IMR-90 (cell line): ENCODE data around the gene CAP2. TPM values are rescaled to one million over a fixed set of nuclear protein-coding genes. Genes with fewer than 3 reads are reported as not detected.

Experiments
- ATAC-seq: fragments of 200-7000 bp; cut with Tn5 transposase; 2 replicates; pipeline ENCODE4 v1.9.1; 2020; ENCODE audit warnings: low read depth, mild to moderate bottlenecking, moderate library complexity
- BruUV-seq: library from RNA; stranded (reverse); fragments of 400-500 nt; replicated peaks from 2 replicates; lab custom pipeline; 2021; lab: Mats Ljungman, UMichigan
- CTCF ChIA-PET: fragments of 300-600 bp; formaldehyde crosslinking; extraction: SDS; loops from one replicate; lab custom pipeline; 2021; ENCODE audit warnings: antibody characterized with exemption; lab: Yijun Ruan, JAX
- POLR2A ChIA-PET: fragments of 300-600 bp; sonication (Branson Sonifier 250); formaldehyde crosslinking; loops from one replicate; lab custom pipeline; 2022; ENCODE audit warnings: antibody characterized with exemption; ENCODE audit not compliant: unreplicated experiment; lab: Charles Lee
- DNase-seq: peaks from one replicate; pipeline ENCODE4 v3.0.0; 2013
- H2AFZ ChIP-seq: replicated peaks from 2 replicates; pipeline ENCODE3; 2013; ENCODE audit warnings: low read length, mild to moderate bottlenecking; ENCODE audit not compliant: poor library complexity
- H2AK5ac ChIP-seq: 2 replicates; pipeline ENCODE4 v1.6.1; 2013; ENCODE audit warnings: low read depth, low read length, inconsistent platforms
- H2AK9ac ChIP-seq: replicated peaks from 2 replicates; pipeline ENCODE3; 2013; ENCODE audit warnings: mild to moderate bottlenecking, low read depth, low read length, moderate library complexity; ENCODE audit not compliant: poor library complexity
- H2BK120ac ChIP-seq: 2 replicates; pipeline ENCODE4 v1.6.1; 2013; ENCODE audit warnings: low read depth, low read length, inconsistent platforms
- H2BK15ac ChIP-seq: 3 replicates; pipeline ENCODE4 v1.6.1; 2013; ENCODE audit warnings: low read depth, low read length, inconsistent platforms
- H2BK20ac ChIP-seq: 2 replicates; pipeline ENCODE4 v1.6.1; 2013; ENCODE audit warnings: low read depth, mild to moderate bottlenecking, inconsistent platforms, low read length, moderate library complexity
- H2BK5ac ChIP-seq: 2 replicates; pipeline ENCODE4 v1.6.1; 2013; ENCODE audit warnings: mild to moderate bottlenecking, low read depth, low read length, inconsistent platforms; ENCODE audit not compliant: poor library complexity, severe bottlenecking
- H3K14ac ChIP-seq: replicated peaks from 2 replicates; pipeline ENCODE4 v1.6.1; 2013; ENCODE audit warnings: low read depth, low read length, inconsistent platforms
- H3K18ac ChIP-seq: 2 replicates; pipeline ENCODE4 v1.6.1; 2013; ENCODE audit warnings: low read depth, low read length, control low read depth
- H3K23ac ChIP-seq: 2 replicates; pipeline ENCODE4 v1.6.1; 2013; ENCODE audit warnings: low read depth, low read length, inconsistent platforms
- H3K27ac ChIP-seq: 2 replicates; pipeline ENCODE4 v1.5.1; 2013; ENCODE audit warnings: mild to moderate bottlenecking, control low read depth, low read length; ENCODE audit not compliant: insufficient read depth
- H3K27me3 ChIP-seq: 2 replicates; pipeline ENCODE4 v1.6.1; 2013; ENCODE audit warnings: low read length; ENCODE audit not compliant: control insufficient read depth, insufficient read depth
- H3K36me3 ChIP-seq: 2 replicates; pipeline ENCODE4 v1.6.1; 2013; ENCODE audit warnings: low read length, mixed read lengths; ENCODE audit not compliant: control insufficient read depth, insufficient read depth
- H3K4ac ChIP-seq: 2 replicates; pipeline ENCODE4 v1.6.1; 2013; ENCODE audit warnings: low read depth, low read length, inconsistent platforms
- H3K4me1 ChIP-seq: 2 replicates; pipeline ENCODE4 v1.6.1; 2013; ENCODE audit warnings: low read length, mixed read lengths; ENCODE audit not compliant: control insufficient read depth, insufficient read depth
- H3K4me2 ChIP-seq: 2 replicates; pipeline ENCODE4 v1.6.1; 2013; ENCODE audit warnings: low read depth, mild to moderate bottlenecking, control low read depth, low read length, moderate library complexity
- H3K4me3 ChIP-seq: 2 replicates; pipeline ENCODE4 v1.5.1; 2013; ENCODE audit warnings: low read depth, mild to moderate bottlenecking, control low read depth, low read length, moderate library complexity; ENCODE audit not compliant: insufficient read depth
- H3K56ac ChIP-seq: 2 replicates; pipeline ENCODE4 v1.6.1; 2013; ENCODE audit warnings: low read length, inconsistent platforms; ENCODE audit not compliant: insufficient read depth; ENCODE audit errors: extremely low read depth
- H3K79me1 ChIP-seq, 2 experiments: 2 replicates each; pipeline ENCODE4 v1.6.1; 2013; ENCODE audit warnings: low read length in 2 of 2, inconsistent platforms in 1 of 2, low read depth in 1 of 2
- H3K9ac ChIP-seq: 2 replicates; pipeline ENCODE4 v1.6.1; 2013; ENCODE audit warnings: low read depth, low read length, control low read depth
- H3K9me1 ChIP-seq: 2 replicates; pipeline ENCODE4 v1.6.1; 2013; ENCODE audit warnings: low read length, inconsistent platforms; ENCODE audit not compliant: insufficient read depth
- H3K9me3 ChIP-seq: 2 replicates; pipeline ENCODE4 v1.6.1; 2013; ENCODE audit warnings: low read length; ENCODE audit not compliant: control insufficient read depth, insufficient read depth
- H4K20me1 ChIP-seq: 2 replicates; pipeline ENCODE4 v1.6.1; 2013; ENCODE audit warnings: low read length, inconsistent platforms; ENCODE audit not compliant: insufficient read depth
- H4K5ac ChIP-seq: 2 replicates; pipeline ENCODE4 v1.6.1; 2013; ENCODE audit warnings: mild to moderate bottlenecking, low read depth, low read length, control low read depth
- H4K8ac ChIP-seq, 2 experiments: 2 replicates each; pipeline ENCODE4 v1.6.1; 2013; ENCODE audit warnings: low read depth in 2 of 2, low read length in 2 of 2, control low read depth in 1 of 2, inconsistent platforms in 1 of 2
- H4K91ac ChIP-seq: 2 replicates; pipeline ENCODE4 v1.6.1; 2013; ENCODE audit warnings: low read depth, low read length, inconsistent platforms; ENCODE audit not compliant: insufficient read depth
- BHLHE40 ChIP-seq: fragments of 150-350 bp; IDR thresholded peaks from 2 replicates; pipeline ENCODE4 v1.6.1; 2016; ENCODE audit warnings: mild to moderate bottlenecking, low read depth, low read length
- CHD1 ChIP-seq: IDR thresholded peaks from 2 replicates; pipeline ENCODE4 v1.6.1; 2012; ENCODE audit warnings: low read depth, low read length, improper control_type of control experiment
- MAFK ChIP-seq: IDR thresholded peaks from 2 replicates; pipeline ENCODE4 v1.6.1; 2012; ENCODE audit warnings: low read depth, low read length, improper control_type of control experiment
- MAZ ChIP-seq: IDR thresholded peaks from 2 replicates; pipeline ENCODE4 v1.6.1; 2012; ENCODE audit warnings: low read depth, mild to moderate bottlenecking, low read length, improper control_type of control experiment, moderate library complexity, borderline replicate concordance
- NFE2L2 ChIP-seq: fragments of 150-350 bp; IDR thresholded peaks from 2 replicates; pipeline ENCODE4 v1.6.1; 2016; ENCODE audit warnings: low read depth, mild to moderate bottlenecking, low read length
- POLR2A ChIP-seq: IDR thresholded peaks from 2 replicates; pipeline ENCODE4 v1.6.1; 2012; ENCODE audit warnings: mild to moderate bottlenecking, low read depth, low read length
- RAD21 ChIP-seq: IDR thresholded peaks from 2 replicates; pipeline ENCODE4 v1.6.1; 2012; ENCODE audit warnings: low read length, improper control_type of control experiment
- SMC3 ChIP-seq: fragments of 150-350 bp; IDR thresholded peaks from 2 replicates; pipeline ENCODE4 v1.6.1; 2016; ENCODE audit warnings: low read depth, mild to moderate bottlenecking, antibody characterized with exemption, low read length, moderate library complexity
- WGBS, 2 experiments: methylation state at CpG; one replicate each; pipeline versions ENCODE4 v1.1.5 to v1.1.7; 2013; ENCODE audit warnings: missing lambda C conversion rate in 2 of 2; ENCODE audit not compliant: insufficient read length in 1 of 2; ENCODE audit errors: extremely low coverage in 2 of 2; 5-methylcytosine and 5-hydroxymethylcytosine counted together
- dilution Hi-C: fragments of 300-500 bp; cut with HindIII; formaldehyde crosslinking; loops from one replicate; pipeline ENCODE4 v1.14.3; 2018; ENCODE audit warnings: low sequenced_read_pairs; ENCODE audit not compliant: unreplicated experiment
- in situ Hi-C: fragments of 300-500 bp; cut with MboI; formaldehyde crosslinking; loops from 3 replicates; pipeline ENCODE4 v1.14.3; 2019; ENCODE audit warnings: low sequenced_read_pairs, inconsistent platforms, mixed read lengths
- intact Hi-C: fragments of 100-400 bp; cut with micrococcal nuclease; formaldehyde crosslinking; loops from 2 replicates; pipeline ENCODE4 v1.10.0; 2022
- polyA plus RNA-seq, 3 experiments: library from polyadenylated mRNA; depleted of rRNA; stranded (reverse); fragments of >200 nt; gene quantifications; 2 replicates each; pipeline ENCODE4 v1.2.3, GENCODE V29; 2012; ENCODE audit warnings: low replicate concordance in 1 of 3
- total RNA-seq: library from RNA; depleted of rRNA; stranded (reverse); fragments of >200 nt; gene quantifications from 2 replicates; pipeline ENCODE4 v1.2.3, GENCODE V29; 2012
- TF ChIP-seq, protein P1 (sequence below): fragments of 150-350 bp; IDR thresholded peaks from 2 replicates; pipeline ENCODE4 v1.6.1; 2017; ENCODE audit warnings: mild to moderate bottlenecking, antibody characterized with exemption, low read length, low read depth
- TF ChIP-seq, protein P2 (sequence below): conservative IDR thresholded peaks from 2 replicates; pipeline ENCODE4 v1.5.1; 2012; ENCODE audit warnings: mild to moderate bottlenecking, low read depth, low read length, improper control_type of control experiment

CAP2 gene
- total and polyA plus RNA-seq, 2 of the 4 experiments (the other 2 are of a cell fraction), result 14.5 to 27.5 TPM

DNA sequence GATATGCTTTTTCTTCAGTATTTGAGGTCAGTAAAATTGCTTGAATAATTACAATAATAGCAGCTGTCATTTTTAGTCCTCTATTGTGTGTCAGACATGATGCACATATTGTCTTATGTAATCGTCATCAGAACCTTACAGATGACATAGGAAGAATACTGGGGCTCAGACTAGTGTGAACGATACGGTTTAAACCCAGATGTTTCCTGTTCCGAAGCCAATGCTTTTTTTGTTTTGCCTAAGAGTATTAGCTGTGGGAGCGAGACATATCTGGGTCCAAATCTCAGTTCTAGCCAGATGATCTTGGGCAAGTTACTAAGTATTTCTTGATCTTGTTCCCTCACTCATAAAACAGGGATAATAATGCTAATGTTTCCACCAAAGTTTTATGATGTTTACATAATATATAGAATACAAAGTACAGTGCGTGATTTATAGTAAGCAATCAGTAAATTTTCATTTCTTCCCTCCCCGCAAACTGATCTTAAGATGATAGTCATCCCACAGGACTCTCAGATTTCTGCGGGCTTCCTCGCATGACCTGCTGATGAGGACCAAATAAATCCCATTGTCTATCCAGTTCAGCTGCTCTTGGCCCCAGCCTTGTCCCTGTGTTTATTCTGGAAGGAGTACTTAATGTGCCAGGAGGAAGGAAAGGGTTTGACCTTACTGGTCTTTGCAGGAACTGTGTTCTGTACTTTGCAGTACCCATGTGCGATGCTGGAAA is 98.2 kb downstream of the CAP2 start:
- no peak overlapping the region for H3K9ac ChIP-seq
- TF ChIP-seq MAFK (no peak), NFE2L2 (no peak), CHD1 (no peak), POLR2A (no peak), SMC3 (no peak), MAZ (no peak), RAD21 (no peak), BHLHE40 (no peak)
- TF ChIP-seq, protein P1, sequence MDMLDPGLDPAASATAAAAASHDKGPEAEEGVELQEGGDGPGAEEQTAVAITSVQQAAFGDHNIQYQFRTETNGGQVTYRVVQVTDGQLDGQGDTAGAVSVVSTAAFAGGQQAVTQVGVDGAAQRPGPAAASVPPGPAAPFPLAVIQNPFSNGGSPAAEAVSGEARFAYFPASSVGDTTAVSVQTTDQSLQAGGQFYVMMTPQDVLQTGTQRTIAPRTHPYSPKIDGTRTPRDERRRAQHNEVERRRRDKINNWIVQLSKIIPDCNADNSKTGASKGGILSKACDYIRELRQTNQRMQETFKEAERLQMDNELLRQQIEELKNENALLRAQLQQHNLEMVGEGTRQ, result no peak
- TF ChIP-seq, protein P2, sequence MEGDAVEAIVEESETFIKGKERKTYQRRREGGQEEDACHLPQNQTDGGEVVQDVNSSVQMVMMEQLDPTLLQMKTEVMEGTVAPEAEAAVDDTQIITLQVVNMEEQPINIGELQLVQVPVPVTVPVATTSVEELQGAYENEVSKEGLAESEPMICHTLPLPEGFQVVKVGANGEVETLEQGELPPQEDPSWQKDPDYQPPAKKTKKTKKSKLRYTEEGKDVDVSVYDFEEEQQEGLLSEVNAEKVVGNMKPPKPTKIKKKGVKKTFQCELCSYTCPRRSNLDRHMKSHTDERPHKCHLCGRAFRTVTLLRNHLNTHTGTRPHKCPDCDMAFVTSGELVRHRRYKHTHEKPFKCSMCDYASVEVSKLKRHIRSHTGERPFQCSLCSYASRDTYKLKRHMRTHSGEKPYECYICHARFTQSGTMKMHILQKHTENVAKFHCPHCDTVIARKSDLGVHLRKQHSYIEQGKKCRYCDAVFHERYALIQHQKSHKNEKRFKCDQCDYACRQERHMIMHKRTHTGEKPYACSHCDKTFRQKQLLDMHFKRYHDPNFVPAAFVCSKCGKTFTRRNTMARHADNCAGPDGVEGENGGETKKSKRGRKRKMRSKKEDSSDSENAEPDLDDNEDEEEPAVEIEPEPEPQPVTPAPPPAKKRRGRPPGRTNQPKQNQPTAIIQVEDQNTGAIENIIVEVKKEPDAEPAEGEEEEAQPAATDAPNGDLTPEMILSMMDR, result no peak
- H3K27ac ChIP-seq, result no peak overlapping the region
- in situ Hi-C loops (no loop called here), intact Hi-C loops (no loop called here), dilution Hi-C loops (no loop called here)
- H2BK120ac ChIP-seq, result no peak overlapping the region
- peak overlapping the region; percentile 60; the same call in 1 of the 2 replicates for H3K14ac ChIP-seq
- no peak overlapping the region for H2BK5ac ChIP-seq
- H3K9me3 ChIP-seq, result no peaks in the 10 kb centered on the region
- H3K36me3 ChIP-seq, result peaks cover 4% of the 10 kb centered on the region; the same call in 1 of the 2 replicates
- H4K91ac ChIP-seq, result no peak overlapping the region
- H4K20me1 ChIP-seq, result no peaks in the 10 kb centered on the region
- peaks cover 15% of the 10 kb centered on the region; the same call in 1 of the 2 replicates for H3K9me1 ChIP-seq
- CTCF ChIA-PET, result no interaction called here
- H3K4me1 ChIP-seq, result peaks cover 11% of the 10 kb centered on the region
- no peak overlapping the region for H4K8ac ChIP-seq
- no peak overlapping the region for H3K4me2 ChIP-seq
- H3K56ac ChIP-seq, result no peak overlapping the region
- H3K4ac ChIP-seq, result no peak overlapping the region; the same call in 1 of the 2 replicates
- no peak overlapping the region for H2BK15ac ChIP-seq
- H2BK20ac ChIP-seq, result no peak overlapping the region
- H2AK9ac ChIP-seq, result no peak overlapping the region
- ATAC-seq (no peak), DNase-seq (no peak)
- peaks cover 8 to 29% of the 10 kb centered on the region in 2 experiments; a peak in 3 of 4 replicates for H3K79me1 ChIP-seq
- H3K23ac ChIP-seq, result no peak overlapping the region; the same call in 1 of the 2 replicates
- WGBS, 2 experiments, result no CpG with 5 or more reads among the region's 10 CpGs
- POLR2A ChIA-PET, result no interaction called here
- no peak overlapping the region for H3K18ac ChIP-seq
- H3K27me3 ChIP-seq, result no peaks in the 10 kb centered on the region
- BruUV-seq, result no TSS peak
- H2AK5ac ChIP-seq, result no peak overlapping the region
- H2AFZ ChIP-seq, result no peak overlapping the region
- no peak overlapping the region for H3K4me3 ChIP-seq
- H4K5ac ChIP-seq, result no peak overlapping the region
